KG1 (cell line): Measurements from ENCODE around the gene JAML.

ENCODE experiments used
- DNase-seq: peaks from one replicate; lab custom pipeline; 2025; lab: John Stamatoyannopoulos, UW

The JAML gene, protein sequence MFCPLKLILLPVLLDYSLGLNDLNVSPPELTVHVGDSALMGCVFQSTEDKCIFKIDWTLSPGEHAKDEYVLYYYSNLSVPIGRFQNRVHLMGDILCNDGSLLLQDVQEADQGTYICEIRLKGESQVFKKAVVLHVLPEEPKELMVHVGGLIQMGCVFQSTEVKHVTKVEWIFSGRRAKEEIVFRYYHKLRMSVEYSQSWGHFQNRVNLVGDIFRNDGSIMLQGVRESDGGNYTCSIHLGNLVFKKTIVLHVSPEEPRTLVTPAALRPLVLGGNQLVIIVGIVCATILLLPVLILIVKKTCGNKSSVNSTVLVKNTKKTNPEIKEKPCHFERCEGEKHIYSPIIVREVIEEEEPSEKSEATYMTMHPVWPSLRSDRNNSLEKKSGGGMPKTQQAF

DNA sequence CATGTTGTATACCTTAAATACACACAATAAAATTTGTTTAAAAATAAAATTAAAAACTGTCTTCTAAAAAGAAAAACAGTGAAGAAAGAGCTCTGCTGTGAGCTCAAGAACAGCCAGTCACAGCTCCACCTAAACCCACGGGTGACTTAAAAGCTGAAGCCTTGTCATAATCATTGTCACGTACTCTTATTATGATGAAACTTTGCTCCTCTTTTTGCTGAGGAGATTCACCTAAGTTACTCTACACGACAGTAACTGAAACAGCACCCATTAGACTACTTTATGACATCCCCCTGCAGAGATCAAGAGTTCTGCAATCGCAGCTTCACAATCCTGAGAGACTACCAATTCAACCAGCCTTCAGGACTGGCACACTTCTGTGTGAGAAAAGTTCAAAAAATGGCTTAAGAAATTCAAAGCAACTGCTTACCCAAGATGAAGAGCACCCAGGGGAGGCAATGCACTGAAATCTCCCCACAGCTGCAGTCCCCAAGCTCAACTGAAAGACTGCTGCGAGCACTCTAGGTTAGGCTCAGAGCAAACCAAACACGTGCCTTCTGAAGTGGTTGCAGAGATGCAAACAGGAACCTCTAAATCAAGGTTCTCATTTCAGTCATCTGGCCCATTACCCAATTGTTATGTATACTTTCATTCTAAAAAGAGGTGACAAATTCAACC lies at the start of gene JAML:
Gene JAML (minus strand): TSS at position 501 of the 678 bp plus-strand sequence. CDS start 10,145 bp downstream, outside the sequence.
- no peak for DNase-seq

DNA sequence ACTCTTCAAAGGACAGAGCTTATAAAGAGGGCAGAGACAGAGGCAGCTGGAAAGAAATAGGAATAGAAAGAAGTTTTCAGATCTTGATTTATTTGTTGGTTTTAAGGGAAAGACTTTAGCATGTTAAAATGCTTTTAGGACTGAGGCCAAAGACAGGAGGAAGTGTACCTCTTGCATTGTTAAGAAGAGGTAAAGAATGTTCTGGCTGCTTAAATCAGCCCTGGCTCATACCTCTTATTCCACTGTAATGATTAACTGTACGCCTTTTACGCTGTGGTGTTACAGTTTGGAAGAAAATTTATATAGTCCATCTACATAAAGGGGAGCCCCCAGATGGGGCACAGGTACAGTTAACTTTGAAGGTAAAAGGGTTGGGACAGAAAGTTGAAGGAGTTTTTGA lies 49.4 kb upstream of the JAML start:
- no peak for DNase-seq

DNA sequence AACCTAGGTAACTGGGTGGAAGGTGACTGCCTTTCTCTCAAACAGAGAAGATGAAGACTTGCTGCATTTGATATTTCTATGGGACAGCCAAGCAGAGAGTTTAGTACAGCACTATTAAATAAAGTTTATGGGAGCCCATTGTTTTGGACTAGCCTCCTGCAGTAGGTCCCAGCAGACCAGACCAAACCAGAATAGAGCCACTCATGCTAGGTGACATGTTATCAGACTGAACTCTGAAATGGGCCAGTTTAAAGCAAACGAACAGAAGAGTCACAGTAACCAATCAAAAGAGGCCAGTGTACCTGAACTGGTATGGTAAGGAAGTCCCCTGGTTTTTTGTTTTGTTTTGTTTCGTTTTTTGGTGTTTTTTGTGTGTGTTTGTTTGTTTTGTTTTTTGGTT lies 47.2 kb upstream of the JAML start:
- DNase-seq: no peak

DNA sequence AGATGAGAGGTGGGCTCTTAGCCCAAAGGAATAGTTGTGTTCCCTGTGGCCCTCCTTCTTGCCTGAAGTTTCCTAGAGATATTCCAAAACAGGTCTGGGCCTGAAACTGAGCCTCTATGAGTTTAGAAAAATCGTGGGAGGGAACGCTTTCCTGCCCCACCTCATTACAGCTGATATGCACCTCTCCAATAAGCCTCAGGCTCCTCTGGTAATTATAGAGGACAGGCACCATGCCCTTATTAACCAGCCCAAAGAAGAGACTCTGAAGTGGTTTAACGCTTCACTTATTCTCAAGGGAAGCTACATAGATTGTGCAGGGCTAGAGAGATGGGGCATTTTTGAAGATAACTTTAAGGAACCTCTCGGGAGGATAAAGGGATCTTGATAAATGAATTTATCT lies 42.7 kb upstream of the JAML start:
- DNase-seq: no peak

DNA sequence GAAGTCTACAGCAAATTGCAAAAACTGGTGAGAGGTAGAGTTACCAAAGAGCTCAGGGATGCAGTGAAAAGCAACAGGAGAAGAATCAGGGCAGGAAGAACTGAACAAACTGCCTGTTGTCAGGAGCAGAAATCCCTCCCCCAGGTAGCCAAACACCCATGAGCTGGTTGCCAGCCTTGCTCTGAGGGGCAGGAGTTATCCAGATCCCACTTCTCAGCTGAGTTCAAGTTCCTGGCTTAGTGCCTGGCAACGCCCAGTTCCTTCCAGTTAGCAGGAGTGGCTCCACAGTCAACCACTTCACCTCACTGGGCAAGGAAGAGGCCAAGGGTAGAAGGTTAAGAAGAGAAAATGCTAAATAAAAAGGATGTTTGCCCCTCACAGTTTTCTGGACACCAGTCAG lies 41.1 kb upstream of the JAML start:
- no peak for DNase-seq

DNA sequence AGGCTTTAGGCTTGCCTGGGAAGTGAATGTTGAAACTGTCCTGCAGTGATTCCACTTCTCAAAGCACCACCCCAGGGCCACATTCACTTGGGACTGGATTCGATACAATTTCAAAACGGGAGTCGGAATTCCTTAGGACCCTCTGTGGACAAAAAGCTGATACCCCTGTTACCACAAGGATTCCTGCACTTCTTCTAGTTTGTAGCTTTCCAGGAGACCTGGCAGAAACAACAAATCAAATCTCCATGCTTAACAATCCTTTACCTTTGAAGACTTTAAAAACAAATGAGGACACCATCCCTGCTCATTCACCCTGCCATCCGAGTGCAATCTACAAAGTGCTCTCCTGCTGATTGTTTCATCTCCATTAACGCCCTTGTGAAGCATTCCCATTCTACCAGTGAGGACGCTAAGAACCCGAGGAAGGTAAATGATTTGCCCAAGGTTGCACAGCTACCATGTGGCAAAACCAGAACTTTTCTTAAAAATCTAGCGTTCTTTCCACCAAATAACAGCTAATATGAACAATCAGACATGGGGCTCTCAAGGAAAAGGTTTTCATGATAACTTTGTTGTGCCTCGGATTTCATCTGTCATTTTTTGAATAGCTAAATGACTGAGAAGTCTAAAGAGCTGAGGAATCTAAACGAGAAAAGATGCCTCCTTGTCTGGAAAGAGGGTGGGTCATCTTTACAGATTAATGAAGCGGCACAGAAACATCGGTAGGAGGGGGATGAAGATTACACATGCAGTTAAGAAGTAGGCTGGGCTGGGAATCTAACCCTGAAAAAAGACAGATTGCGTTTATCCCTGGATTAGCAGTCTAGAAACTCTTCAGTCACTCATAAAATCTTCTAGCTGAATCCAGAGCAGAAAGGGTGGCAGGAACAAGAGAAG lies 40.0 kb upstream of the JAML start:
- DNase-seq: no peak

DNA sequence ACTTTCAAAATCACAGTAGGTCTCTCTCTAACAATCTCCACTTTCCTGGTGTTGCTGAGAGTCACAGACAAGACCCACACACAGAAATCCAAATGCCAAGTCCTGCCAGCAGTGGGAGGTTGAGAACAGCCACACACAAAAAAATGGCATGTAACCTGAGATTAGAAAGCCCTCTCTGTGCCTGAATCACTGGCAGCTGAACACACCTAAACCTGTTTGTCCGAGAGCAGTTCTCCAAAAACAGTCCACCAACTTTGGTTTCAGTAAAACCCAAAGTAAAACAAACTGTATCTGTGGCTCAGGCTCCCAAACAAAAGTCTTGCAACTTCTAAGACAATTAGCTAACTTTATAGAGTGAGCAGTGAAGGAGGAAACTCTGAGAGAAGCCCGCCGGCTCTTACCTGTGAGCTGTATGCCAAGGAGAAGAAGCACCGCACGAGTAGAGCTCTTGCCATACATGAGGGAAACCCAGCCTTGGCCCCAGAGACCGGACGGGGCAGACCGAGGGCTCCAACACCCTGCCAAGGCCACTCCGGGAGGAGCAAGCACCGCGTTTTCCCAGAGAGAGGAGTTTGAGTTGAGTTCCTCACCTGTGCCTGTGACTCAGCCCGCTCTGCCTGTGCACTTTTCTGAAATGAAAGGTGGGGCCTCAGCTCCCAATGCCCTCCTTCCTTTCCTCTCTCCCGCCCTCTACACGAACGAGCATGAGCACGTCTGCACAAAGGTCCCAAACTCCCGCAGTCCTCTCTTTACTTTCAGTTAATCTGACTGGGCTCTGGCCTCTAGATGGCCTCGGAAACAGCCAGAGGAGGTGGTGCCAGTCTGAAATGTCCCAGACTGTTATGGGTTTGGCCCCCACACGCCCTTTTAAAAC lies 39.1 kb upstream of the JAML start, which contains the start of gene MPZL2:
Gene MPZL2 (minus strand): TSS at position 603 of the 874 bp plus-strand sequence. CDS start 144 bp downstream, at position 459.
- DNase-seq: no peak

DNA sequence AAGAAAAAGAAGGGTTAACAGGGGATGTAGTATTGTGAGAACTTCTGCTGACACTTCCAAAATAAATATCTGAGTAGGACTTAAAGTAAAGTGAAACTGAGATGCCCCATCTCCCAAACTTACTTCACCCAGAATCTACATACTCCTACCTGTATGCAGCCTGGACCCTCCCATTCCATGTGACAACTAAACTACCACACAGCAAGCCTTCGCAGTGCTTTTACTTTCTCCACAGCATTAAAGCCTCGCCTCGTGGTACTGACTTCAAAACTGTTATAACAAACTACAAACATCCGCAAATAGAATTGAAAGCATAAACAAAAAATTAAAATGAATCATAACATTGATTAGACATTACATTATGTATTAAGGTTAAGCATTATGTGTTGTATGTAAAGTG lies 38.3 kb upstream of the JAML start:
- DNase-seq: no peak

DNA sequence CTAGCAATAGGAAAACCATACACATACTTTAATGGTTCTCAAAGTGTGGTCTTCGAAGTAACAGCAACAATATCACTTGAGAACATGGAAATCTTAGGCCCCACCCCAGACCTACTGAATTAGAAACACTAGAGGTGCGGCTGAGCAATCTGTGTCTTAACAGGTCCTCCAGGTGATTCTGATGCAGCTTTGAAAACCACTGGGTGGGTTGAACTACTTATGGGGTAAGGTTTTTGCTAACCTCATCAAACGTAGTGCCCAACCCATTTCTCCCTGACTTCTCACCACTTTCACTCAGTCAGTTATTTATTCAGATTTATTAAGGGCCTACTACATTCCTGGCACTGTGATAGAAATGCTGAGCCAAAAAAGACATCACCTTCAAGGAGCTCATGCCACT lies 35.5 kb upstream of the JAML start:
- DNase-seq: no peak

DNA sequence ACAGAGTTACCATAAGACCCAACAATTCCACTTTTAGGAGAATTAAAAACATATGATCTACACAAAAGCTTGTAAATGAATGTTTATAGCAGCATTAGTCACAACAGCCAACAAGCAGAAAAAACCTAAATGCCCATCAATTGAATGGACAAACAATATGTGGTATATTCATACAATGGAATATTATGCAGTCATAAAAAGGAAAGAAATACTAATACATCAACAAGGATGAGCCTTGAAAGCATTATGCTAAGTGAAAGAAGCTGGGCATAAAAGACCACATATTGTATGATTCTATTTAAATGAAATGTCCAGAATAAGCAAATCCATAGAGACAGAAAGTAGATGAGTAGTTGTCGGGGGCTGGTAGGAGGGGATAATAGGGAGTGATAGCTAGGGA lies 34.3 kb upstream of the JAML start:
- no peak for DNase-seq

DNA sequence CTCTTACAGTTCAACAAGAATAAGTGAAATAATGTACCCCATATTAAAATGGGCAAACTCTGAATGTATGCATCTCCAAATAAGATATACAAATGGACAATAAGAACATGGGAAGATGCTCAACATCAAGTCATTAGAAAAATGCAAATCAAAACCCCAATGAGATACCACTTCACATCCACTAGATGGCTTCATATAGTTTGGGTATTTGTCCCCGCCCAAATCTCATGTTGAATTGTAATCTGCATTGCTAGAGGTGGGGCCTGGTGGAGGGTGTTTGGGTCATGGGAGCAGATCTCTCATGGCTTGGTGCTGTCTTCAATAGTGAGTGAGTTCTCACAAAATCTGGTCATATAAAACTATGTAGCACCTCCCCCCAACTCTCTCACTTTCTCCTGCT lies 33.6 kb upstream of the JAML start:
- no peak for DNase-seq

DNA sequence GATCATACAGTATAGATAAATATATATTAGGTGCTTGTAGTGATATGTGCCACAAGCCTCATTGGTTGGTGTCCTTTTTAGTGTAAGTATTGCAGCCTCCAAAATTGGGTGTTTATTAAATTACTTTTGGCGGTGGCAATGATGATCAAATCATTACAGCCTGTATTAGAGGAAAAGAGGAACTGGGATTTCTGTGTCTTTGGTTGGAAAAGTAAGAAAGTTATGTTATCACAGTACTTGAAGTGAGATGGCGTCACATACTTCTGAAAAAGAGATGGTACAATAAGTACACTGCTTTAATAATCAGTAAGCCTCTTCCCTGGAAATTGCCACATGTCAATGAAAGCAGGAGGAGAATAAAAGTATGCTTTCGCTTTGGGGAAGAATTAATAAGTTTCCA lies 27.9 kb upstream of the JAML start:
- no peak for DNase-seq

DNA sequence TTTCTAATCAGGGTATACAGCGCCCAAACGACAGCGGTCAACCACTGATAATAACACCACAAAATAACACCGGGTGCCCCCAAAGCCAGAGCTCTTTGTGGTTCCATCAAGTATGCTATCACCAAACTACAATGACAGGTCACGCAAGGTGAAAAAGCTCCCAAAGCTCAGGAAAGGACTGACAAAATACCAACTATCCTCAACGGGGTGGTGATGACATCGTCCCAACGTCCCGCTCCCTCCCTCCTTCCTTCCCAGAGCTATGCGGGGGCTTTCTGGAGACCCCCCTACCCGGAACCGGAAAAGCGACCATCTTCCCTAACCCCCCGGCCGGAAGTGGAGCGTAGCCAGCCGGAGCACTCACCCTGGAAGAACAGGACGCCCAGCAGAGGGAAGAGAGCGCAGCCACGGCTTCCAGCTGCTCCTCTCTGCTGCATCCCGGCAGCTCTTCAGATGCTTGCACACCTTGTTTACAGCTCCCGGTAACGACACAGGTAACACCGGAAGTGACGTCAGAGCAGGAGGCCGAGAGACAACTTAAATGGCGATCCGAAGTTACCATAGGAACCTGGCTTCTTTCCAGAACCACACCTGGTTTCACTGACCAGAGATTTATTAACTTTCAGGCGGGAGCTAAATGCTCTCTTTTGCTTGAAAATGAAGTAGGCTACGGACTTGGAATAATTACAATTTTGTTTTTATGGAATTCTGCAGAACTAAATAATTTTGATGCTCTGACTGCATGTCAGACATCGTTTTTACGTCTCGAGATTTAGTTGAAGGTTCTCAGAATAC lies 27.2 kb upstream of the JAML start, which contains the start of gene MPZL3:
Gene MPZL3 (minus strand): TSS at position 508 of the 795 bp plus-strand sequence. CDS start 71 bp downstream, at position 437.
- DNase-seq: peak; percentile 94

DNA sequence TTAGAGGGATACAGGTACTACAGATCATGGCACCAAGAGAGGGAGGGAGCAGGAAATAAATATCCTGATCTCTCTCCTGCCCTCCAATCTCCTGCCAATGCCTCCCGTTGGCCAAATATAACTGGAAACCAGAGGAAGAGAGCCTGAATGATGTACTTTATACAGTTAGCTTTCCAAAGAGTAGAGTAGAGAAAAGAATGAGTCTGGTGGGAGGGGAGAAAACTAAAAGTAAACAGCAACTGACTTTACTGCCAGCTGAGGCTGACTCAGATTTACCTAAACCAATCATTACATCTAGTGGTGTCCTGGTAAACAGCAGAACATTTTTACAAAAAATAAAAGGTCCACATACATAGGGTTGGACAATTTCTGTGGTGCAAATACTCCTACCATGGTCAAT lies 22.2 kb upstream of the JAML start:
- DNase-seq: no peak

DNA sequence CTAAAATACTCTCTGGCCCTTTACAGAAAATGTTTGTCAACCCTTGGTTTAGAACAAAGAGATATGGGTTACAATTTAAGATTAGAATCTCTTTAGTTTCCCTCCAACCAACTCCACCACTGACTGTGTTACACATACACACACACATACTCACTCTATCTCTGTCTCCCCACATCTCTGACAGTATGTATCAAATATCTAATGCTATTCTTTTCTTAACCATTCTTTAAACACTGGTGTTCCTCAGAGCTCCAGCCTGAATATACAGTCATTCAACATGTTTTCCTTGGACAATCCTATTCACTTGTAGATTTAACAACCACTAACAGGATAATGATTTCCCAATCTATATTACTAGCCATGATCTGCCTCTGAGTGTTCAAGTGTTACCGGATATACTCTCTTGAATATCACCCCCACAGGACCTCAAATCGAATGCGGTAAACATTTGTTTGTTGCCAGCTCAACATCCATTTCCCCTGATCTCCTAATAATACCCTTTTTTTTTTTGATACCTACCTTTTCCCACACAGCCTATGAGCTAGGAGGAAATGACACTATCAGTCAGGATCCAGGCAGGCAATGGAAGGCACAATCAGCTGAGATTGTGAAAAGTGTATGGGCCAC lies 21.2 kb upstream of the JAML start:
- no peak for DNase-seq

DNA sequence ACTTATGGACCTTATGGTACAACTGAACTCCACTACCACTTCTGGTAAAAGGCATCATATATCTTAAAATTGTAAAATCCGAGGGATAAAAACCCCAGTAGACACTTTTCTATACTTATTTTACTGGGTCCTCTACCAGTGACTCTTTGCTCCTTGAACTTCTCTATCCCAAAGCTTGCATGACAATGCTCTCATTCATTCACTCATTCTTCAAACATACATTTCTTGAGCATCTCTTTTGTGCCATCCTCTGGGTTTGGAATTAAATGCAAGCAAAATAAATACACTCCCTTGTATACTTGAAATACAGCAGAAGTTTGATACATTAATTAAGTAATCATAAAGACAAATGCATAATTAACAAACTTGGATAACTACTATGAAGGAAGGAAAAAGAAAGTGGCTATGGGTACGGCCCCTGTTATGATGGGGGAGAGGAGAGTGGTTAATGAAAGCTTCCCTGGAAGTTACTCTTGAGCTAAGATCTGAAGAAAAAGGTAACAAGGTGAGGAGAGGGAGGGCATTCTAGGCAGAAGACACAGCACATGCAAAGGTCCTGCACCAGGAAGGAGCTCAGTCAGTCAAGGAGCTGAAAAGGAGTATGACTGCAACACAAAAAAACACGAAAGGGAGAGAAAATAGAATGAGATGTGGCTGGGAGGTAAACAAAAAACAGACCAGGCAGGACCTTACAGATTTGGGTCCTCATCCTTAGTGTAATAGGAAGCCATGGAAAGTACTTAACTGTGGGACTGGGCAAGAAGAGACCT lies 19.4 kb upstream of the JAML start:
- no peak for DNase-seq

DNA sequence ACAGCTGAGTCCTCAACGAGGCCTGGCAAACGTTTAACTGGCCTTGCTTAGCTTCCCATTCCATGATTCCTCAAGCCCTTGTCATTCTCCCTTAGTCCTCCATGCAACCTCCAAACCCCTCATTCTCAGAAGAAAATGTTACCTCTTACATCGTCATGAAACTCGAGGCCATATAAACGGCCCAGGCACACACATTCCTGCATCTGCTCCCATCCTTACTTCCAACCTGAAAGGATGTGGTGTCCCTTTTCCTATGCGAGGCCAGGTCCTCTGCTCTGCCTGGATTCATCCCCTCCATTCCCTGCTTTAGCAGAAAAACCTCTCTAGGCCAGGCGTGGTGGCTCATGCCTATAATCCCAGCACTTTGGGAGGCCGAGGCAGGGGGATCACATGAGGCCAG lies 18.4 kb upstream of the JAML start:
- DNase-seq: no peak

DNA sequence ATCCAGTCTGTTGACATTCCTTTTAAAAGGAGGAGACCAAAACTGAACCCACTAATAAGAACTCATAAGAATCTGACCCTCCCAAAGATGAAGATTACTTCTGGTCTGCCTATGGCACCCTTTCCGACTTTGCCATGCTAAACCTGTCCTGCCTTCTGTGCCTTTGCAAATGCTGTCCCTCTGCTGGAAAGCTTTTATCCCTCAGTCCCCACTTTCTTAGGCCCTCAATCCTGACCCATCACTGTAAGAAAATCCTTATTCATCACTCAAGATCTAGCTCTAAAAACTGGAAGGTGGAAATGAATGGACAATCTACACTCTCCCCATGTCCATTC lies 16.9 kb upstream of the JAML start:
- no peak for DNase-seq

DNA sequence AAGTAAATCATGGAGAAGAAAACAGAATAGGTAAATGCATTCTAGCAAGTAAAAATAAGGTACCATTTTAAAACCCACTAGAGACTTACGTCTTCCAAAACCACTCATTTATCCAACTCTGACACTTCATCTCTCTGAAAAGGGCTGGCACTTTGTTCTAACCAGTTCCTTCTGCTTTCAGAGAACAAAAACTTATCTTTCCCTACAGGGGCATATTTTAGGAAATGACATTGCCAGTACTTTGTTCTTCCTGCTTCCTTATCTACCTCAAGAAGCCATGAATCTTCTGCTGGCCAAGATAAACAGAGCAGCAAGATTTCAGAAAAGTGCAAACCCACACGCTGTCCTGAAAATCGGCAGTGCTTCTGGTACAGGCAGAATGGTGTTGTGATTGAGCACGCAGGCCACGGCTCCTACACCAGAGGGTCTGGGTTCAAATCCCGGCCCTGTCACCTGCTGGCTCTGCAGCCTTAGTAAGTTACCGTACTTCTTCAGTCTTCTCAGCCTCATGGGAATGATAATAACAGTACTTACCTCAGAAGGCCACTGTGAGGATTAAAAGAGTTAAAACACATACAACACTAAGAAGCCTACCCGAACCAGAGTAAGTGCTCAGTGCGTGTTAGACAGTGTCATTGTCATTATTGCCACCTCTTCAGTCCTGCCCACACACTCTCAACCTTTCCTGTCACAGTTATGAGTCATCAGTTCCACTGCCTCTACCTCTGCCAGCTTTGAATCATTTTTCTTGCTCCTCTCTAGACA lies 16.4 kb upstream of the JAML start:
- peak; percentile 91 for DNase-seq
